ENCODE measurements around the gene PIP5KL1.

PIP5KL1 gene

DNA sequence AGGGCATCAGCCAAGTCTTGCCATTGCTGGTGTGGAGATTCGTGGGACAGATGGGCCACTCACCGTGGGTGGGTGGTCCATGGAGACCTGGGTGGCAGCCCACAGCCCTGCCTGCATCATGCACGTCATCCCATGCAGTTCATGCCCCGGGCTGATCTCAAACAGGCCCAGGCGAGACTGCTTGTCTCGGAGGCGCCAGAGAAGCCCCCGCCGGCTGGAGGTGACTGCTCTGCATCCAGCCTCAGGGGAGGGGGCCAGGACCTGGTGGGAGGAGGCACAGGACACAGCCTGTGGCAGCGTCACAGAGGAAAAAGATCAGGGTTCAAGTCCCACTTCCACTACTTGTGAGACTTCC is 975 bp downstream of the PIP5KL1 start:
- no peak for DNase-seq (ENCODE audit: low read depth)

GRCh38 chr9:127928676-127929624 is 1.6 kb downstream of the PIP5KL1 start:
- no peak for DNase-seq (ENCODE audit: low read depth)

DNA sequence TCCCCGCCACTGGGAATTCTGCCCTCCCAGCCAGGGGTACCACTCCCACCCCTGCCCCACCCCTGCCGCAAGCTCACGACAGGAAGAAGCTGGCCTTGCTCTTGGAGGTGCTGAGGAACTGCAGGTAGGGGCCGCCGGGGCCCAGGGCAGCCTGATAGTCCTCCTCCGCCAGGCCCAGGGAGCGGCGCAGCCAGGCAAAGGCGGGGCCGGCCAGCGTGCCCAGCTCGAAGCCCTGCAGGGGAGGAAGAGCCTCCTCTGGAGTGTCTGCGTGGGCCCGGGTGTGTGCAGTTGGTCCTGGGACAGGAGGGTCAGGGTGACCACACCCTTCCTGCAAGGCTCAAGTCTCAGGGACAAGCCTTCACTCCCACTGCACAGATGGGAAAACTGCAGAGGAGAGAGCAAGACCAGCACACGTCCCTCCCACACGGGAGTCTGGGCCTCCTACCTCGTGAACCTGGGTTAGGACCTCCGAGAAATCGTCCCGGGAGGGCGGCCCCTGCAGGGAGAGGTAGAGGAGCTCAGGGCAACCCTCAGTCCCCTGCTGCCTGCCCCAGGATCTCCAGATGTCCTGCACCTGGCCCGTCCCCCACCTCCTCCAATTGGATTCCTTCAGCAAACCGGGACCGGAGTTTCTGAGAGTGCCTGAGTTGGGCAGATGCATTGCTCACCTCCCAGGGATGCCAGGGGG is 2.4 kb downstream of the PIP5KL1 start:
- DNase-seq (ENCODE audit: low read depth), result no peak

DNA sequence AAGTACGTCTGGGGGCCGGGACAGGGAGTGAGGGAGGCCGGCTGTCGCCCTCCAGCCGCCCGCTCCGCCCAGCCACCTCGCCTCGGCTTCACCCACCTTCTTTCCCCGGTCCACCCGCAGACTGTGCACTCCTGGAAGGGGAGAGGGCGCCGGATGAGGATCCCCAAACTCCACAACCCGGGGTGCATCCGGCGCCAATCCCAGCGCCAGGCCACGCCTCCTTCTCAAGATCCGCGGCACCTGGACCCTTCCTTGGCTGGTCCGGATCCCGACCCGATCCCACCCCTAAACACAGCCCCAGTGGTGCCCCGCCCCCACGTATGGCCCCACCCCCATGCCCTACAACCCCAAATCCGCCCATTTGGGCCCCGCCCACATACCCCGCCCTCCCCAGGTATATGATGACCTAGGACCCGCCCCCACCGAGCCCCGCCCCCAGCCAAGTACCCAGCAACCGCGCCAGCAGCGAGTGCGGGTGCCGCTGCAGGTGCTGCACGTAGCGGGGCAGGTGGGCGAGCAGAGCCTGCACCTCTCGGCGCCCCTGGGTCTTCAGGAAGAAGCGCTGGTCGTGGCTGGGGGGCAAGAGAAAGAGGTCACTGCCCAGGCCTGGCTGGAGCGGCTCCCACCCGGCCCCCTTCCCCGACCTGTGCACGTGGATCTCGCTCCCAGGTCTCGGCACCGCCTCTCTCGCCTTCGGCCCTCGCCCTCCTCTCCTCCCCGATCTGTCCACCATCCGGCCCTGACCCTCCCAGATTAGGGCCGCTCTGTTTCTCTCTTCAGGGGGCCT is 3.2 kb downstream of the PIP5KL1 start:
- DNase-seq (ENCODE audit: low read depth), result peak; percentile 61

- DNase-seq (ENCODE audit: low read depth), result no peak
Observed at GRCh38 chr9:127926906-127927200, 3.7 kb downstream of the PIP5KL1 start.

DNA sequence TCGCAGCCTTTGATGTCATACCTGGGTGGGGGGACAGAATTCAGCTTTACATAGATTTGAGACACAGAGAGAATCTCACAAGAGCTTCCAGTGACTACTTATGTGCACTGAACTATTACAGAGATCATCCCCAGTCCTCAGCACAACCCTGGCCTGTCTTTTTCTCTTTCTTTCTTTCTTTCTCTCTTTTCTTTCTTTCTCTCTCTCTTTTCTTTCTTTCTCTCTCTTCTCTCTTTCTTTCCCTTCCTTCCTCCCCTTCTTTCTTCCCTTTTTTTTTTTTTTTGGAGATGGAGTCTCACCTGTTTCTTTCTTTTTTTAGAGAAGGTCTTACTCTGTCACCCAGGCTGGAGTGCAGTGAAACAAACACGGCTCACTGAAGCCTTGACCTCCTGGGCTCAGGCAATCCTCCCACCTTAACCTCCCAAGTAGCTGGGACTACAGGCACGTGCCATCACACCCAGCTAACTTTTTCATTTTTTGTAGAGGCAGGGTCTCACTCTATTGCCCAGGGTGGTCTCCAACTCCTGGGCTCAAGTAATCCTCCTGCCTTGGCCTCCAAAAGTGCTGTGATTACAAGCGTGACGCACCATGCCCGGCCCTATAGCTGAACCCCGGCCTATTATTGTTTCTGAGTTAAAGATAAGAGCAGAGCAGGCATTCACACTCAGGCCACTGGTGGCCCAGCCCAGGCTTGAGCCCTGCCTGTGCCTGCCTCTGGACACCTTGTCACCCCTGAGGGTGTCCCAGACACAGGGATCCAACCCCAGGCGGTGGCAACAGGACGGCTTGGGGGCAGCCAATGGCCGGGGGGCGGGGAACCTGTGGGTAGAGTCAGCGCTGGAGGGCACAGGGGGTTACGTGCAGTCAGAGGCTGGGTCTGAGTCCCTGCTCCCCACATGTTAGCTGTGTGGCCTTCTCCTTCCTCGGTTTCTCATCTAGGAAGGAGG is 4.3 kb downstream of the PIP5KL1 start:
- no peak for DNase-seq (ENCODE audit: low read depth)

GRCh38 chr9:127924736-127925444 is 5.7 kb downstream of the PIP5KL1 start:
- no peak for DNase-seq (ENCODE audit: low read depth)

GRCh38 chr9:127923771-127924170 is 6.8 kb downstream of the PIP5KL1 start:
- no peak for DNase-seq (ENCODE audit: low read depth)

- no peak for DNase-seq (ENCODE audit: low read depth)
Observed at GRCh38 chr9:127923046-127923445, 7.5 kb downstream of the PIP5KL1 start.

GRCh38 chr9:127921557-127922120 is 8.9 kb downstream of the PIP5KL1 start:
- peak; percentile 74 for DNase-seq (ENCODE audit: low read depth)

DNA sequence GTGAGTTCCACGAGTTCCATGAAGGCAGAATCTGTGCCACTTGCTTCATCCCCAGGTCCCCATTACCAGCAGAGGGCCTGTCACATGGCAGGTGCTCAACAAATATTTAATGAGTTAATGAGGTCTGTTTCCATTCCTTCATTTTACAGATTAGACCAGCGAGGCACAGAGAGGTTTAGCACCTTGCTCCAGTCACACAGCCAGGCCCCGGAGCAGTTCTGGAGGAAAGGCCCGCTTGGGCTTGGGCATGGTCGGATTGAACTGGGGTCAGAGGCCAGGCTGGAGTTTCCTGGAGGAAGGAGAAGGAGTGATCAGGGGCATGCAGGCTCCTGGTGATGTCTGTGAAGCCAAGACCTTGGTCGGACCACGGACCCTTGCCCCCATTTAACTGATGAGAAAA is 9.8 kb downstream of the PIP5KL1 start:
- DNase-seq (ENCODE audit: low read depth), result no peak

- no peak for DNase-seq (ENCODE audit: low read depth)
Observed at GRCh38 chr9:127919253-127919815, 11.2 kb downstream of the PIP5KL1 start.

GRCh38 chr9:127918183-127919107 is 12.1 kb downstream of the PIP5KL1 start:
- no peak for DNase-seq (ENCODE audit: low read depth)

GRCh38 chr9:127917603-127918002 is 13.0 kb downstream of the PIP5KL1 start:
- no peak for DNase-seq (ENCODE audit: low read depth)

DNA sequence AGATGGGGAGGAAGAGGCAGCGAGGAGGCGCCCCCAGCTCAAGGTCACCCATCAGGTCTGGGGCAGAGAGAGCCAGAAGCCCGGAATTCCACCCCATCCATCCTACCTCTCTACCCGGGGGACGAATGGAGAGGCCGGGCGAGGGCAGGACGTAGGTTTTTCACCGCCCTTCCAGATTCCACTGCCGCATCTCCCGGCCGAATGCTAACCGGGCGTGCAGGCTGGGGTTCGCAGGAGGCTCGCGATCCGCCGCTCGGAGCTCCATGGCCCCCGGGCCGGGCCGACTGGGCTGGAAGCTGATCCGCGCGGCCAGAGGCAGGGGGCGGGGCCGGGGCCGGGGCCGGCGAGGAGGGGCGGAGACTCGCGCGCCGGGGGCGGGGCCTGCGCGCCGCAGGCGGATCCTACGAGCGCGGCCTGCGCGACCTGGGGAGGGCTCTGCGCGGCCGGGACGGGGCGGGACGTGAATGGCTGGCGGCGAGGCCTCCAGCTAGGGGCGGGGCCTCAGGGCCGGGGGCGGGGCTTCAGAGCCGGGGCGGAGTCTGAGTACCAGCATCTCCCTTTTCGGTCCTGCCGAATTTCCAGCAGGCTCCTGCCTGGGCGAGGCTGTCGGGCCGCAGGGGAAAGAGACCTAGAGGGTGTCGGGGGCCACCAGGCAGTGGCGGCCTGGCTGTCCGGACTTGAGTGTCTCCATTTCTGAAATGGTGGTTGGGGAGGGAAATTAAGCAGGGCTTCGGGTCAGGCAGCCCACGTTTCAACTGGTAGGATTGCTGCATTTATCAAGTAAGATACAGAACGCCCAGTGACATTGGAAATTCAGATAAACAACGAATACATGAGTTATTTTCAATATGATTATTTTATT is 13.6 kb downstream of the PIP5KL1 start, which contains the start of gene ST6GALNAC4:
ST6GALNAC4 (minus strand) TSS at position 322 of the 862 bp plus-strand sequence. CDS start 622 bp downstream, outside the sequence.
- peak; percentile 94 for DNase-seq (ENCODE audit: low read depth)

GRCh38 chr9:127915801-127916719 is 14.5 kb downstream of the PIP5KL1 start:
- DNase-seq (ENCODE audit: low read depth), result no peak

DNA sequence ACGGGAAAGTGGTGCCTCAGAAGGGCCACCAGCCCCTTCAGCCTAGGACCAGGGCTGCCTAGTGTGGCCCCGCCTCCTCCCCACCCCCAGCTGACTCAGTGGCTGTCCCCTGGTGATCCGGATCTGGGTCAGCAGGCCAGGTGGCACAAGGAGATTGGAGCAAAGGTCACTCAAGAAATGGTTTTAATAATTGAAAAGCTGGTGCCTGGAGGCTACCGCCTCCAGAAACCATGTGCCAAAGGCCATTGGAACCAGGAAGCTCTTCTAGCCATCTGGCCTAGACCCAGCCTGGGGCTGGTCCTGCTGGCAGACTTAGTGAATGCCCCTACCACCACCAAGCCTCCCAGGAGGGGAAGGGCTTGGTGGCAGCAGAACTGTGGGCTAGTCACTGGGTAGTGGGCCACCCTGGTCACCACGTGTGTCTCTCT is 15.2 kb downstream of the PIP5KL1 start:
- no peak for DNase-seq (ENCODE audit: low read depth)

Data from activated T-cell treated with anti-CD3 and anti-CD28 coated beads for 24 hours (primary cell).